Measurements from ENCODE around the gene ADGRF5. TPM values are rescaled to one million over a fixed set of nuclear protein-coding genes. Genes with fewer than 3 reads are reported as not detected.

The ADGRF5 gene
- total and polyA plus RNA-seq, 2 donors (not counting 3 experiments of a cell fraction or from before 2014, with no cell fraction given): 26.3 to 50.0 TPM

DNA sequence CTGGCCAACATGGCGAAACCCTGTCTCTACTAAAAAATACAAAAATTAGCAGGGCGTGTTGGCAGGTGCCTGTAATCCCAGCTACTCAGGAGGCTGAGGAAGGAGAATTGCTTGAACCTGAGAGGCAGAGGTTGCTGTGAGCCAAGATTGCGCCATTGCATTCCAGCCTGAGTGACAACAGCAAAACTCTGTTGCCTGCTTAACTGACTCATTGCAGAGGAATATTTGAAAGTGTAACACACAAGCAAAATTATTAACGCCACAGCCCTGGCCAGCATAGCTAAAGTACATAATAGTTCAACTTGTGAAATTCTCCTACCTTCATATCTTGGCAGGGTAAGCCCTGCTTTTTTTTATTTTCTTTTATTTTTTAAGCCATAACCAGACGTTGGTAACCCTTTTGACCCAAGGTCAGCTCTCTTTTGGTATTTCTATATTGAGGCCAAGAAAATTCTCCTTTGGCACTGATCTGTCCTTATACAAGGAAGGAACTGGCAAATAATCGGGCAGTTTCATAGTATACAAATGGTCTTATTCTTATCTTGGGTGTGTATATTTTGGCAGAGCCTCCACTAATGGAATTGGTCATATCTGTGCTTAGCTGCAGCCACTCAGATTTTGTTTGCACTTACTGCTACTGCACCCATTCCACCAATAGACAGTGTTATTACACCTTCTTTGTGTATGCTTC, 4.0 kb upstream of the ADGRF5 start:
- DNase-seq (ENCODE audit: low read depth, low spot score) (peak; percentile 75), FAIRE-seq (no peak)
- no peak for TF ChIP-seq FOS (IDR thresholded peaks at IDR 0.05; ENCODE audit: borderline replicate concordance, insufficient read depth, low read length)
- no peak for TF ChIP-seq EZH2 (IDR thresholded peaks at IDR 0.05; ENCODE audit: borderline replicate concordance, low read depth, low read length, severe bottlenecking)
- no peak for TF ChIP-seq MYC (IDR thresholded peaks at IDR 0.05; ENCODE audit: low read depth, low read length)
- TF ChIP-seq, protein P1, sequence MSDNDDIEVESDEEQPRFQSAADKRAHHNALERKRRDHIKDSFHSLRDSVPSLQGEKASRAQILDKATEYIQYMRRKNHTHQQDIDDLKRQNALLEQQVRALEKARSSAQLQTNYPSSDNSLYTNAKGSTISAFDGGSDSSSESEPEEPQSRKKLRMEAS (IDR thresholded peaks at IDR 0.05; ENCODE audit: insufficient read depth, insufficient read length): no peak
- Histone ChIP-seq H3K9me3 (replicated peaks; ENCODE audit: control insufficient read depth, insufficient read depth, low read length) (no peaks in the 10 kb centered on the region), H3K9me1 (replicated peaks; ENCODE audit: control insufficient read depth, extremely low read depth, insufficient read depth, low read length) (no peaks in the 10 kb centered on the region), H3K9ac (replicated peaks; ENCODE audit: extremely low read depth, insufficient read depth, low read length) (no peak overlapping the region), H3K27ac (ENCODE audit: insufficient read depth, low read depth, low read length) (no peak overlapping the region), H3K27me3 (ENCODE audit: control insufficient read depth in 2 of 2, insufficient read depth in 2 of 2, low read length in 2 of 2) (no peaks in the 10 kb centered on the region), H3K36me3 (ENCODE audit: control insufficient read depth in 2 of 2, extremely low read depth in 1 of 2, insufficient read depth in 2 of 2, low read length in 2 of 2) (no peaks in the 10 kb centered on the region), H3K4me2 (ENCODE audit: insufficient read depth, low read length) (no peak overlapping the region), H3K4me1 (ENCODE audit: control insufficient read depth, extremely low read depth, insufficient read depth, low read length) (peaks cover 26% of the 10 kb centered on the region), H3K79me2 (ENCODE audit: control insufficient read depth, insufficient read depth, low read length) (no peaks in the 10 kb centered on the region), H2AFZ (ENCODE audit: low read depth, low read length) (no peak overlapping the region), H4K20me1 (replicated peaks; ENCODE audit: control insufficient read depth, extremely low read depth, insufficient read depth, low read length) (no peaks in the 10 kb centered on the region), H3K4me3 (replicated peaks in 1 of 3; ENCODE audit: insufficient read depth in 1 of 3, low read depth in 1 of 3, low read length in 3 of 3) (no peak overlapping the region)
- POLR2A ChIA-PET: no interaction called here
- CTCF ChIA-PET: interaction anchor here (0.6 to 2.1 kb wide), 7 partner anchors 9 to 77 kb away, joined by 3 to 9 read pairs (median 5); no protein-coding TSS in a partner anchor
- dilution Hi-C loops (cut with MboI; ENCODE audit: extremely low pct_ligation_motif_present, low sequenced_read_pairs) (no loop called here), intact Hi-C loops (cut with micrococcal nuclease) (no loop called here)
- BruUV-seq (replicated peaks): no TSS peak

DNA sequence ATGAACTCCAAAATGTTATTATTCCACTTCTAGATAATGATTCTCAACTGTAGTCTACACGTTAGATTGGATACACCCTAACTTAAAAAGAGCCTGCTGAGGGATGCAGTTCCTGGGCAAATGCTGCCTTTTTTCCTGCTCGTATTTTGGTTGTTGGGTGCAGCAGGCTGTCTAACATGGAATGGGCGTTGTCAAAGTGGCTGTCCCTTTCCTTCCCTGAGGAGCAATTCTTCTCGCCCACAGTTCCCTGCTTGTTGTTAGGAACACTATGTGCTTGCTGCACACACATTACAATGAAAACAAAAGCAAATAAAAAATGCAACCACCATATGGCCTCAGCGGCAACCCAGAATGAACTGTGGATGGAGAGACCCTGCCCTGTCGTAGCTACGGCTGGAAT, 1.7 kb upstream of the ADGRF5 start:
- no TSS peak for BruUV-seq (replicated peaks)
- no peaks in the 10 kb centered on the region for H3K9me1 ChIP-seq (replicated peaks; ENCODE audit: control insufficient read depth, extremely low read depth, insufficient read depth, low read length)
- no peak overlapping the region for H3K27ac ChIP-seq (ENCODE audit: insufficient read depth, low read depth, low read length)
- H3K27me3 ChIP-seq (ENCODE audit: control insufficient read depth in 2 of 2, insufficient read depth in 2 of 2, low read length in 2 of 2): no peaks in the 10 kb centered on the region
- H3K4me2 ChIP-seq (ENCODE audit: insufficient read depth, low read length): no peak overlapping the region
- H3K9ac ChIP-seq (replicated peaks; ENCODE audit: extremely low read depth, insufficient read depth, low read length): no peak overlapping the region
- no peak for DNase-seq (ENCODE audit: low read depth, low spot score)
- H3K36me3 ChIP-seq (ENCODE audit: control insufficient read depth in 2 of 2, extremely low read depth in 1 of 2, insufficient read depth in 2 of 2, low read length in 2 of 2): no peaks in the 10 kb centered on the region
- CTCF ChIA-PET: no interaction called here
- no peaks in the 10 kb centered on the region for H3K79me2 ChIP-seq (ENCODE audit: control insufficient read depth, insufficient read depth, low read length)
- POLR2A ChIA-PET: no interaction called here
- intact Hi-C loops (cut with micrococcal nuclease) (no loop called here), dilution Hi-C loops (cut with MboI; ENCODE audit: extremely low pct_ligation_motif_present, low sequenced_read_pairs) (no loop called here)
- peaks cover 37% of the 10 kb centered on the region for H3K4me1 ChIP-seq (ENCODE audit: control insufficient read depth, extremely low read depth, insufficient read depth, low read length)
- no peaks in the 10 kb centered on the region for H3K9me3 ChIP-seq (replicated peaks; ENCODE audit: control insufficient read depth, insufficient read depth, low read length)
- FAIRE-seq: no peak
- H4K20me1 ChIP-seq (replicated peaks; ENCODE audit: control insufficient read depth, extremely low read depth, insufficient read depth, low read length): no peaks in the 10 kb centered on the region
- TF ChIP-seq FOS (IDR thresholded peaks at IDR 0.05; ENCODE audit: borderline replicate concordance, insufficient read depth, low read length): no peak
- no peak for TF ChIP-seq JUN (IDR thresholded peaks at IDR 0.05; ENCODE audit: borderline replicate concordance, insufficient read depth, insufficient read length, low read depth)
- no peak for TF ChIP-seq GATA2 (IDR thresholded peaks at IDR 0.05; ENCODE audit: insufficient read depth, insufficient read length, low read depth, low read length)
- TF ChIP-seq EZH2 (IDR thresholded peaks at IDR 0.05; ENCODE audit: borderline replicate concordance, low read depth, low read length, severe bottlenecking): no peak
- no peak for TF ChIP-seq POLR2A (IDR thresholded peaks at IDR 0.05; ENCODE audit: low read depth, low read length)
- TF ChIP-seq, protein P1 (IDR thresholded peaks at IDR 0.05; ENCODE audit: insufficient read depth, insufficient read length): no peak
- TF ChIP-seq POLR2AphosphoS5 (IDR thresholded peaks at IDR 0.05; ENCODE audit: insufficient read depth, low read depth, low read length): no peak
- TF ChIP-seq MYC (IDR thresholded peaks at IDR 0.05; ENCODE audit: low read depth, low read length): no peak
- TF ChIP-seq, protein P2, sequence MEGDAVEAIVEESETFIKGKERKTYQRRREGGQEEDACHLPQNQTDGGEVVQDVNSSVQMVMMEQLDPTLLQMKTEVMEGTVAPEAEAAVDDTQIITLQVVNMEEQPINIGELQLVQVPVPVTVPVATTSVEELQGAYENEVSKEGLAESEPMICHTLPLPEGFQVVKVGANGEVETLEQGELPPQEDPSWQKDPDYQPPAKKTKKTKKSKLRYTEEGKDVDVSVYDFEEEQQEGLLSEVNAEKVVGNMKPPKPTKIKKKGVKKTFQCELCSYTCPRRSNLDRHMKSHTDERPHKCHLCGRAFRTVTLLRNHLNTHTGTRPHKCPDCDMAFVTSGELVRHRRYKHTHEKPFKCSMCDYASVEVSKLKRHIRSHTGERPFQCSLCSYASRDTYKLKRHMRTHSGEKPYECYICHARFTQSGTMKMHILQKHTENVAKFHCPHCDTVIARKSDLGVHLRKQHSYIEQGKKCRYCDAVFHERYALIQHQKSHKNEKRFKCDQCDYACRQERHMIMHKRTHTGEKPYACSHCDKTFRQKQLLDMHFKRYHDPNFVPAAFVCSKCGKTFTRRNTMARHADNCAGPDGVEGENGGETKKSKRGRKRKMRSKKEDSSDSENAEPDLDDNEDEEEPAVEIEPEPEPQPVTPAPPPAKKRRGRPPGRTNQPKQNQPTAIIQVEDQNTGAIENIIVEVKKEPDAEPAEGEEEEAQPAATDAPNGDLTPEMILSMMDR (IDR thresholded peaks at IDR 0.05; ENCODE audit: extremely low read depth in 1 of 2, insufficient read depth in 1 of 2, low read depth in 1 of 2, low read length in 2 of 2): no peak
- H2AFZ ChIP-seq (ENCODE audit: low read depth, low read length): no peak overlapping the region
- H3K4me3 ChIP-seq (replicated peaks in 1 of 3; ENCODE audit: insufficient read depth in 1 of 3, low read depth in 1 of 3, low read length in 3 of 3): no peak overlapping the region
